HL-60 (cell line): Measurements from ENCODE around the gene KCNK7.

Source experiments
- GABPA ChIP-seq: IDR thresholded peaks from 2 replicates; pipeline ENCODE4 v1.6.1; 2012; ENCODE audit warnings: low read depth
- POLR2AphosphoS5 ChIP-seq: IDR thresholded peaks from 2 replicates; pipeline ENCODE4 v1.6.1; 2012; ENCODE audit warnings: low read depth
- SPI1 ChIP-seq: IDR thresholded peaks from 2 replicates; pipeline ENCODE4 v1.6.1; 2012; ENCODE audit warnings: low read depth, mild to moderate bottlenecking, borderline replicate concordance
- TF ChIP-seq, protein P1 (sequence below): IDR thresholded peaks from one replicate; pipeline ENCODE4 v1.5.1; 2011; ENCODE audit warnings: low read length, control low read depth, inconsistent platforms; ENCODE audit not compliant: insufficient read depth
- TF ChIP-seq, protein P2 (sequence below): IDR thresholded peaks from 2 replicates; pipeline ENCODE4 v1.6.1; 2012; ENCODE audit warnings: low read depth; ENCODE audit not compliant: insufficient replicate concordance

DNA sequence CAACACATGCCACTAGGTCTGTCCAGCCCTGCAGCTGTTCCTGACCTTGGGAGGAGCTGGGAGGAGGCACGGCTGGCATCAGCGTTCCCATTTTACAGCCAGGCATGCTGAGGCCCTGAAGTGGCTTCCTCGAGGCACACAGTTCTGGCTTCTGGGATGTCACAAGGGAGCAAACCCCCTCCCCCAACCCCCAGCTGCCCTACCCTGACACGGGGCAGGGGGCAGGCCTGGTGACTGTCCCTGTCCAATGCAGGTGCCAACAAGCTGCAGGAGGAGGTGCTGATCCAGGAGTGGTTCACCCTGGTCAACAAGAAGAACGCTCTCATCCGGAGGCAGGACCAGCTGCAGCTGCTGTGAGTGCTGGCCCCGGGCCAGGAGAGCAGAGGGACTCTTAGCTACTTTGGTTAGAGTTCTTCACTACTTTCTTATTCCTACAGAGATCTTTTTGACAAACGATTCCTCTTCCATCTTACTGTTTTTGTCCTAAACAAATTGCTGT is 5.3 kb downstream of the KCNK7 start:
- TF ChIP-seq, protein P1, sequence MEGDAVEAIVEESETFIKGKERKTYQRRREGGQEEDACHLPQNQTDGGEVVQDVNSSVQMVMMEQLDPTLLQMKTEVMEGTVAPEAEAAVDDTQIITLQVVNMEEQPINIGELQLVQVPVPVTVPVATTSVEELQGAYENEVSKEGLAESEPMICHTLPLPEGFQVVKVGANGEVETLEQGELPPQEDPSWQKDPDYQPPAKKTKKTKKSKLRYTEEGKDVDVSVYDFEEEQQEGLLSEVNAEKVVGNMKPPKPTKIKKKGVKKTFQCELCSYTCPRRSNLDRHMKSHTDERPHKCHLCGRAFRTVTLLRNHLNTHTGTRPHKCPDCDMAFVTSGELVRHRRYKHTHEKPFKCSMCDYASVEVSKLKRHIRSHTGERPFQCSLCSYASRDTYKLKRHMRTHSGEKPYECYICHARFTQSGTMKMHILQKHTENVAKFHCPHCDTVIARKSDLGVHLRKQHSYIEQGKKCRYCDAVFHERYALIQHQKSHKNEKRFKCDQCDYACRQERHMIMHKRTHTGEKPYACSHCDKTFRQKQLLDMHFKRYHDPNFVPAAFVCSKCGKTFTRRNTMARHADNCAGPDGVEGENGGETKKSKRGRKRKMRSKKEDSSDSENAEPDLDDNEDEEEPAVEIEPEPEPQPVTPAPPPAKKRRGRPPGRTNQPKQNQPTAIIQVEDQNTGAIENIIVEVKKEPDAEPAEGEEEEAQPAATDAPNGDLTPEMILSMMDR = no peak
- no peak for TF ChIP-seq POLR2AphosphoS5
- TF ChIP-seq, protein P2, sequence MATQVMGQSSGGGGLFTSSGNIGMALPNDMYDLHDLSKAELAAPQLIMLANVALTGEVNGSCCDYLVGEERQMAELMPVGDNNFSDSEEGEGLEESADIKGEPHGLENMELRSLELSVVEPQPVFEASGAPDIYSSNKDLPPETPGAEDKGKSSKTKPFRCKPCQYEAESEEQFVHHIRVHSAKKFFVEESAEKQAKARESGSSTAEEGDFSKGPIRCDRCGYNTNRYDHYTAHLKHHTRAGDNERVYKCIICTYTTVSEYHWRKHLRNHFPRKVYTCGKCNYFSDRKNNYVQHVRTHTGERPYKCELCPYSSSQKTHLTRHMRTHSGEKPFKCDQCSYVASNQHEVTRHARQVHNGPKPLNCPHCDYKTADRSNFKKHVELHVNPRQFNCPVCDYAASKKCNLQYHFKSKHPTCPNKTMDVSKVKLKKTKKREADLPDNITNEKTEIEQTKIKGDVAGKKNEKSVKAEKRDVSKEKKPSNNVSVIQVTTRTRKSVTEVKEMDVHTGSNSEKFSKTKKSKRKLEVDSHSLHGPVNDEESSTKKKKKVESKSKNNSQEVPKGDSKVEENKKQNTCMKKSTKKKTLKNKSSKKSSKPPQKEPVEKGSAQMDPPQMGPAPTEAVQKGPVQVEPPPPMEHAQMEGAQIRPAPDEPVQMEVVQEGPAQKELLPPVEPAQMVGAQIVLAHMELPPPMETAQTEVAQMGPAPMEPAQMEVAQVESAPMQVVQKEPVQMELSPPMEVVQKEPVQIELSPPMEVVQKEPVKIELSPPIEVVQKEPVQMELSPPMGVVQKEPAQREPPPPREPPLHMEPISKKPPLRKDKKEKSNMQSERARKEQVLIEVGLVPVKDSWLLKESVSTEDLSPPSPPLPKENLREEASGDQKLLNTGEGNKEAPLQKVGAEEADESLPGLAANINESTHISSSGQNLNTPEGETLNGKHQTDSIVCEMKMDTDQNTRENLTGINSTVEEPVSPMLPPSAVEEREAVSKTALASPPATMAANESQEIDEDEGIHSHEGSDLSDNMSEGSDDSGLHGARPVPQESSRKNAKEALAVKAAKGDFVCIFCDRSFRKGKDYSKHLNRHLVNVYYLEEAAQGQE = no peak
- TF ChIP-seq SPI1 = no peak
- TF ChIP-seq GABPA = no peak
